NCI-H524 treated with DMSO at 0.1 percent for 48 hours (cell line): ENCODE data around the gene ANKRD39.

ENCODE experiments used
- DNase-seq: peaks from one replicate; lab custom pipeline; 2025; lab: John Stamatoyannopoulos, UW

ANKRD39 gene

GRCh38 chr2:96853321-96853720 is 4.5 kb downstream of the ANKRD39 start:
- DNase-seq, result no peak

DNA sequence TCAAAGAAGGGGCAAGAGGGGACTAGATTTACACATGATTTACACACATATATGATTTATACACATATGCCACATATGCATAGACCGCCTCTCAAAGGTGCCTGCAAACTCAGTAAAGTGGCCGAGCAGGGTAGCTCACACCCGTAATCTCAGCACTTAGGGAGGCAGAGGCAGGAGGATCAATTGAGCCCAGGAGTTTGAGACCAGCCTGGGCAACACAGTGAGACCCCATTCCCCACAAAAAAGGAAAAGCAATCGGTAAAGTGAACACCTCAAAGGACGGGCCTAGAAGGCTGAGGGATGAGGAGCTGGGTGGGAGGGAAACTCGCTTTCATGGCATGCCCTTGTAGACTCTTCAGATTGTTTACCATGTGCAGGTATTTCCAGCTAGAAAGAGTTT is 5.1 kb downstream of the ANKRD39 start:
- no peak for DNase-seq

DNA sequence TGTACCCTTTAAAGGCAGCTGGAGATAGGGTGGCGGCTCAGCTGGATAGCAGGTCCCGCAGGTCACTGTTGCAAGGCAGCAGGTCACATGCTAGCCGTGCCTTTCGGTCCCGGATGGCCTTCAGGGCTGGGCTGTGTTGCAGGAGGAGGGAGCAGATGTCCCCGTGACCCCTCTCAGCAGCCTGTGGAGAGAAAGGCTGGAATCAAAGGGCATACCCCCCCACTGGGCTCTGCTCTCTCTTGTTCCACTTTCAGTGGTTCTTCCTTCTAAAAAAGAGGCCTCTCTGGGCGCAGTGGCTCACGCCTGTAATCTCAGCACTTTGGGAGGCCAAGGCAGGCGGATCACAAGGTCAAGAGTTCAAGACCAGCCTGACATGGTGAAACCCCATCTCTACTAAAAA is 9.6 kb downstream of the ANKRD39 start:
- no peak for DNase-seq

DNA sequence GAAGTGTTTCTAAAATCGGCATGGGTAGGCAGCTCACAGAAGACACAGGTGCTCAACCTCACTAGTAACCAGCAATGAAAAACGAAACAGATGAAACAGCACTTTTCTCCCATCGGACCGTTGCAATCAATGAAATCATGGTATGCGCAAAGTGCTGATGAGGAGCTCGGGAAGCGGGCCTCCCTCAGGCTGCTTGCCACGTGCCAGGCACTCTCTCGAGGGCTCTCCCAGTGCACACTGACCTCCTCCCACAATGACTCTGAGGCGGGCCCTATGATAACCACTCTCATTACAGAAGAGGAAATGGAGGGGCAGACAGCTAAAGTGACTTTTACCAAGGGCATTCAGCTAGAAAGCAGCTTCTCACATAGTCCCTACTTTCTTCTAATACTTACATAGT is 10.2 kb downstream of the ANKRD39 start:
- no peak for DNase-seq

DNA sequence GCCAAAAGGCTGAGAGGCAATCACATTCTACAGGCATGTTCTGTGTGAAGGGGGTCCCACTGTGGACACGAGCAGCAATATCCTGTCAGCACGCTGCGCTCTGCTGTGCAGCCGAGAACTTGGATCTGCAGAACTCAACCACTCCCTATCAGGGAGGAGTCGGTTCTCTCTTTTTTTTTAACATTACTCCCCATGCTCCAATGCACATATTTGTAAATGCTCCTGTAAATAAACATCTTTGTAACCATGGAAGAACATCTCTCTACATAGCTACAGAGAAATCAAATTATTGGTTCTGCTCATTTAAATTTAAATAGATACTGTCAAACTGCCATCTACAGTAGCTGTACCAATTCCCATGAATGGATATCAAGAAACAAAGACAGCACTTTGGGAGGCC is 11.0 kb downstream of the ANKRD39 start:
- DNase-seq, result no peak

- no peak for DNase-seq
Measured at GRCh38 chr2:96844405-96844808, 13.4 kb downstream of the ANKRD39 start.

GRCh38 chr2:96843538-96844268 is 14.1 kb downstream of the ANKRD39 start, which contains the start of gene ANKRD23:
ANKRD23 (minus strand) TSS chr2:96844021; CDS start chr2:96843992, 29 bp downstream.
- DNase-seq, result no peak

GRCh38 chr2:96842600-96842999 is 15.2 kb downstream of the ANKRD39 start:
- no peak for DNase-seq

GRCh38 chr2:96841701-96842495 is 15.9 kb downstream of the ANKRD39 start:
- DNase-seq, result no peak

DNA sequence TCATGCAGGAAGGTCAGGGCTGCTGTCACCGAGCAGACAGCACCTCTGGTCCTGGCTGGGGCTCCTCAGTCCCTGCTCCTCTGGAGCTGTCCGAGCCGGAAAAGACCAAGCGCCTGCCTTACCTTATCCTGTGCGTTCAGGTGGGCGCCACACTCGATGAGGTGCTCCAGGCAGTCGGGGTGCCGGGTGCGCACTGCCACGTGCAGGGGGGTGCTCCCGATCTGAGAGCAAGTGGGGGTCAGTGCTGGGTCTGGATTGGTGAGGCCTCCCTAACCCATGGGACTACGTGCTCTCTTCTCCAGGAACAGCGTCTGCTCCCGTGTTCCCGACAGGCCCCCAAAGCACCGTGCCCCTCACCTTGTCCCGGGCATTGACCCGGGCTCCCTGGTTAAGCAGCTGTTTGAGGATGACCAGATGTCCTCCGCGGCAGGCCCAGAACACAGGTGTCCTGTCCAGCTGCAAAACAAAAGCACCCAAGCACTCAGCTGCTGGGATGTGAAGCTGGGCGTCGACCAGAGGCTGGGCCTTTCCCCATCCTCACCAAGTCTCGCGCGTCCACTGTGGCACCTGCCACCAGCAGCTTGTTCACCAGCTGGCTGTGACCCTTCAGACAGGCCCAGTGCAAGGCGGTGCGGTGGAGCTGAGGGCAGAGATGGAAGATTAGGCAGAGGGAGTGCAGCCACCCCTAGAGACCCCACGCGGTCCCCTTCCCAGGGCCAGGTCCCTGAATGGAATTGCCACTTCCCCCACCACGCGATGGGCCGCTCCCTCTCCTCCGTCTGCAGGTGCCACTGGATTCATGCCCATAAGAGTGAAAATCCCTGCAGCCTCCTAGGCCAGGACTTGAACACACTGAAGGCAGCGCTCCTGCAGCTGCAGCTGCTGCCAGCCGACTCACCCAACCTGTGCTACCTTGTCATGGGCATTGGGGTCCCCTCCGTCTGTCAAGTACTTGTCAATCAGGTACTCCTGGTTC is 17.7 kb downstream of the ANKRD39 start:
- no peak for DNase-seq

GRCh38 chr2:96839293-96839874 is 18.4 kb downstream of the ANKRD39 start:
- no peak for DNase-seq

- no peak for DNase-seq
Measured at GRCh38 chr2:96838345-96839292, 19.2 kb downstream of the ANKRD39 start.

- no peak for DNase-seq
Measured at GRCh38 chr2:96837575-96837974, 20.2 kb downstream of the ANKRD39 start.

DNA sequence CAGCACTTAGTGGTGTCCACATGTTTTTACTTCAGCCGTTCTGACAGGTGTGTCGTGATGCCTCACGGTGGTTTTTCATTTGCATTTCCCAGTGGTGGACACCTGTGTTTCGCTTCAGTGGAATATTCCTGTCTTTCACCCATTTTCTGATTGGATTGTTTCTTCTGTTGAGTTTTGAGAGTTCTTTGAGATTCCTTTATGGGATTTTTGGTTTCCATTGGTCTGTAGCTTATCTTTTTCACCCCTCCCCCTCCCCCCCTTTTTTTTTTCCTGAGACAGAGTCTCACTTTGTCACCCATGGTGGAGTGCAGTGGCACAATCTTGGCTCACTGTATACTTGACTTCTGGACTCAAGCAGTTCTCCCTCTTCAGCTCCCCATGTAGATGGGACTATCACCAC is 22.0 kb downstream of the ANKRD39 start:
- no peak for DNase-seq

GRCh38 chr2:96832754-96833507 is 24.9 kb downstream of the ANKRD39 start:
- DNase-seq, result no peak

GRCh38 chr2:96832408-96832753 is 25.4 kb downstream of the ANKRD39 start:
- DNase-seq, result no peak

GRCh38 chr2:96831679-96832078 is 26.1 kb downstream of the ANKRD39 start:
- no peak for DNase-seq

- DNase-seq, result no peak
Measured at GRCh38 chr2:96830044-96830562, 27.7 kb downstream of the ANKRD39 start.

- no peak for DNase-seq
Measured at GRCh38 chr2:96828874-96829273, 28.9 kb downstream of the ANKRD39 start.

DNA sequence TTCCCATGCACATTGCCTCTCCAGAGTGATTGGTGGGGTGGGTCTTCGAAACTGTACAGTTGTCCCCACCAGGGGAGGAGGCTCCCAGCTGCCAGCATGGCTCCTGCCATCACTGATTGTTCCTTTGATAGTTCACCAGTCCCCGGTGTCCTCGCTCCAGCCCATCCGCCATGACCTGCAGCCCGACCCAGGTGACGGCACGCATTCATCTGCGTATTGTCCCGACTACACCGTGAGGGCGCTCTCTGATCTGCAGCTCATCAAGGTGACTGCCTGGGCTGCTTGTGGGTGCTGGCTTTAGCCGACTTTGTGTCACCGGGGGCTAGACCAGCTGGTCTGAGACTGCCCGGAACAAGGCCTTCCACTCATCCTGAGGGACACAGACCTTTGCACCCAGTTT is 29.4 kb downstream of the ANKRD39 start:
- no peak for DNase-seq
